Breast epithelium (tissue), 3 donors: Measurements from ENCODE around the gene CDH4.

ENCODE experiments used
- POLR2A ChIP-seq: fragments of 450-650 bp; IDR thresholded peaks from one replicate; pipeline ENCODE4 v1.6.1; 2016; ENCODE audit warnings: antibody characterized with exemption, mild to moderate bottlenecking, moderate library complexity
- POLR2AphosphoS5 ChIP-seq, 3 donors: sonication (generic); formaldehyde crosslinking; IDR thresholded peaks; one replicate each; pipeline ENCODE4 v1.6.1; 2017; ENCODE audit warnings: antibody characterized with exemption in 3 of 3
- TF ChIP-seq, protein P1 (sequence below), 3 donors: fragments of 450-650 bp; IDR thresholded peaks; one replicate each; pipeline ENCODE4 v1.5.1; 2016 to 2017; ENCODE audit warnings: antibody characterized with exemption in 3 of 3, mild to moderate bottlenecking in 3 of 3, moderate library complexity in 3 of 3

DNA sequence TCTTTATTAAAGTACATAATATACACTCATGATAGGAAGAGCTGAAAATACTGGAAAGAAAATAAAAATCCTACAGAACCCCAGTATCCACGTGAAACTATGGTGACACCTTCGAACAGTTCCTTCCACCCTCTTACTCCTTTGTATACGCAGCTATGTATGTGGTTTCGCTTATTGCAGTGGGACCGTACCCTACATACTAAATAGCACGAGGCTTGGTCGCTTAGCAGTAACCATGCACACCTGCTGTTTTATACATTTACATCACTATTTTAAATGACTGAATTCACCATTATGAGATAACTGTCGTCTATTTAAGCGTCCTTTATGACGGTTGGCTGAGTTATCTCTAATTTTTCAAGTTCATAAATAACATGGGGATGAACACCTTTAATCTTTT, 400.1 kb downstream of the CDH4 start:
- no peak for TF ChIP-seq POLR2A
- TF ChIP-seq, protein P1, sequence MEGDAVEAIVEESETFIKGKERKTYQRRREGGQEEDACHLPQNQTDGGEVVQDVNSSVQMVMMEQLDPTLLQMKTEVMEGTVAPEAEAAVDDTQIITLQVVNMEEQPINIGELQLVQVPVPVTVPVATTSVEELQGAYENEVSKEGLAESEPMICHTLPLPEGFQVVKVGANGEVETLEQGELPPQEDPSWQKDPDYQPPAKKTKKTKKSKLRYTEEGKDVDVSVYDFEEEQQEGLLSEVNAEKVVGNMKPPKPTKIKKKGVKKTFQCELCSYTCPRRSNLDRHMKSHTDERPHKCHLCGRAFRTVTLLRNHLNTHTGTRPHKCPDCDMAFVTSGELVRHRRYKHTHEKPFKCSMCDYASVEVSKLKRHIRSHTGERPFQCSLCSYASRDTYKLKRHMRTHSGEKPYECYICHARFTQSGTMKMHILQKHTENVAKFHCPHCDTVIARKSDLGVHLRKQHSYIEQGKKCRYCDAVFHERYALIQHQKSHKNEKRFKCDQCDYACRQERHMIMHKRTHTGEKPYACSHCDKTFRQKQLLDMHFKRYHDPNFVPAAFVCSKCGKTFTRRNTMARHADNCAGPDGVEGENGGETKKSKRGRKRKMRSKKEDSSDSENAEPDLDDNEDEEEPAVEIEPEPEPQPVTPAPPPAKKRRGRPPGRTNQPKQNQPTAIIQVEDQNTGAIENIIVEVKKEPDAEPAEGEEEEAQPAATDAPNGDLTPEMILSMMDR (IDR thresholded peaks at IDR 0.05): no peak
- TF ChIP-seq POLR2AphosphoS5 (IDR thresholded peaks at IDR 0.05): no peak
